Breast epithelium (tissue), 4 donors: ENCODE data around the gene MNT. TPM values are rescaled to one million over a fixed set of nuclear protein-coding genes. Genes with fewer than 3 reads are reported as not detected.

Experiments
- DNase-seq, 2 donors: peaks; one replicate each; pipeline ENCODE4 v3.0.0-alpha.2; 2019; ENCODE audit warnings: low spot score in 2 of 2
- H3K27ac ChIP-seq, 2 donors: fragments of 200-600 bp; sonication (generic) in 1 of 2; one replicate each; pipeline ENCODE4 v1.5.1; 2016 to 2019; ENCODE audit warnings: mild to moderate bottlenecking in 1 of 2
- H3K27me3 ChIP-seq, 2 donors: fragments of 200-600 bp; sonication (generic) in 1 of 2; one replicate each; pipeline versions ENCODE4 v1.5.1 to v1.6.0; 2017 to 2019; ENCODE audit warnings: control low read depth in 1 of 2, mild to moderate bottlenecking in 1 of 2
- H3K36me3 ChIP-seq: fragments of 200-600 bp; one replicate; pipeline ENCODE4 v1.5.1; 2019
- H3K4me1 ChIP-seq, 2 donors: fragments of 200-600 bp; sonication (generic); one replicate each; pipeline ENCODE4 v1.5.1; 2016 to 2019; ENCODE audit warnings: control low read depth in 1 of 2
- H3K4me3 ChIP-seq, 3 donors: fragments of 200-600 bp; sonication (generic); 1 replicate in 2 of 3; 2 replicates in 1 of 3; pipeline ENCODE4 v1.5.1; 2016 to 2019; ENCODE audit warnings: mild to moderate bottlenecking in 3 of 3, moderate library complexity in 2 of 3
- H3K9me3 ChIP-seq, 2 donors: fragments of 200-600 bp; sonication (generic) in 1 of 2; one replicate each; pipeline ENCODE4 v1.5.1; 2016 to 2019; ENCODE audit warnings: control low read depth in 1 of 2
- CTCF ChIP-seq, 3 donors: fragments of 450-650 bp; IDR thresholded peaks; one replicate each; pipeline ENCODE4 v1.5.1; 2016 to 2017; ENCODE audit warnings: antibody characterized with exemption in 3 of 3, mild to moderate bottlenecking in 3 of 3, moderate library complexity in 3 of 3
- POLR2A ChIP-seq: fragments of 450-650 bp; IDR thresholded peaks from one replicate; pipeline ENCODE4 v1.6.1; 2016; ENCODE audit warnings: antibody characterized with exemption, mild to moderate bottlenecking, moderate library complexity
- POLR2AphosphoS5 ChIP-seq, 3 donors: sonication (generic); formaldehyde crosslinking; IDR thresholded peaks; one replicate each; pipeline ENCODE4 v1.6.1; 2017; ENCODE audit warnings: antibody characterized with exemption in 3 of 3
- intact Hi-C: fragments of 100-400 bp; cut with DNase I; formaldehyde crosslinking; loops from one replicate; pipeline ENCODE4 v1.15.1; 2023; ENCODE audit warnings: low total_unique reads
- total RNA-seq, 3 donors: library from RNA; depleted of rRNA; stranded (reverse); fragments of >200 nt; gene quantifications; one replicate each; pipeline ENCODE4 v1.1.0, GENCODE V29; 2016

The MNT gene
- total RNA-seq, 3 donors from 2014 or later, result 7.7 to 10.2 (median 8.8) TPM

DNA sequence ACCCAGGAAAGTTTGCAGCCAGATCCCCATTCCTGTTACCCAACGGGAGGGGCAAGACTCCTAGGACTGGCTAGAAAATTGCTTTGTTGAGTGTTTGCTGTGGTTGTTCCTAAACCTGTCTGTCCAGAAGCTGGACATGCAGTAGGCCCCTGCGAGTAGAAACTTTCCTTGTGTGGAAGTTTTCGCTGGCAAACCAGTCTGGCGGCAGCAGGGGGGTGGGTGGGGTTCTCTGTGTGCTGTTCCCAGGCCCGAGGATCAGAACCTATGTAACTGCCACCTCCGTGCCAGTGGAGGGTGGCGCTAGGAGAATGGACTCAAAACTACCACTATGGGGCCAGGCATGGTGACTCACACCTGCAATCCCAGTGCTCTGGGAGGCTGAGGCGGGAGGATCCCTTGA is 54.4 kb downstream of the MNT start:
- Histone ChIP-seq H3K4me1 (no peaks in the 10 kb centered on the region), H3K27me3 (no peaks in the 10 kb centered on the region), H3K36me3 (no peaks in the 10 kb centered on the region), H3K4me3 (no peak overlapping the region), H3K27ac (peak overlapping the region; percentile 79 to 83), H3K9me3 (no peaks in the 10 kb centered on the region)
- TF ChIP-seq POLR2A (no peak), POLR2AphosphoS5 (IDR thresholded peaks at IDR 0.05) (no peak), CTCF (IDR thresholded peaks at IDR 0.05) (no peak)
- intact Hi-C loops, result no loop called here
- DNase-seq, result peak; percentile 51 to 71

- H3K36me3 ChIP-seq, result no peaks in the 10 kb centered on the region
- no peak for DNase-seq
- H3K9me3 ChIP-seq, result no peaks in the 10 kb centered on the region
- H3K4me3 ChIP-seq, result no peak overlapping the region
- intact Hi-C loops, result no loop called here
- TF ChIP-seq CTCF (IDR thresholded peaks at IDR 0.05), result no peak
- TF ChIP-seq POLR2AphosphoS5 (IDR thresholded peaks at IDR 0.05), result no peak
- no peak for TF ChIP-seq POLR2A
- H3K4me1 ChIP-seq, result no peaks in the 10 kb centered on the region
- no peaks in the 10 kb centered on the region for H3K27me3 ChIP-seq
- peak overlapping the region; percentile 10 to 60 for H3K27ac ChIP-seq
Observed at GRCh38 chr17:2344528-2344927, 56.3 kb downstream of the MNT start.

- intact Hi-C loops, result no loop called here
- Histone ChIP-seq H3K27ac (peak overlapping the region in 1 of 2 donors; percentile 60), H3K27me3 (no peaks in the 10 kb centered on the region), H3K9me3 (no peaks in the 10 kb centered on the region), H3K36me3 (no peaks in the 10 kb centered on the region), H3K4me1 (peaks cover 0 to under 1% of the 10 kb centered on the region in 2 donors), H3K4me3 (no peak overlapping the region)
- TF ChIP-seq POLR2AphosphoS5 (IDR thresholded peaks at IDR 0.05), result no peak
- TF ChIP-seq POLR2A, result no peak
- TF ChIP-seq CTCF (IDR thresholded peaks at IDR 0.05), result no peak
- no peak for DNase-seq
Observed at GRCh38 chr17:2343421-2343820, 57.4 kb downstream of the MNT start.

DNA sequence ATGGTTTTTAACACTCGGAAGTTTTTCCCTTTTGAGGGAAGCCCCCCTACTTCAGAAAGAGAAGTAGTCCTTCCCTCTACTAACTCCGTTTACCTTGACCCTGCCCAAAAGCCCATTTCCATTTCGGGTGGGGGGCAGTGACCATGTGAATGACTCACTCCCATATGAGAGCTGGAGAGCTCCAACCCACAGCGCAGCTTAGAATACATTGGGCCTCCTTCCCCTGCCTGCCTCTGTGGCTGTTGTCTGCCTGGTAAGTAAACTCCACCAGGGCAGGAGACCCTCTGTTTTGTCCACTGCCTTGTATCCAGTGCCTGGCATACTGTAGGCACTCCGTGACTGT is 62.6 kb downstream of the MNT start:
- TF ChIP-seq POLR2A (no peak), CTCF (IDR thresholded peaks at IDR 0.05) (no peak), POLR2AphosphoS5 (IDR thresholded peaks at IDR 0.05) (no peak)
- intact Hi-C loops, result no loop called here
- DNase-seq, result no peak

GRCh38 chr17:2337544-2338314 is 63.1 kb downstream of the MNT start:
- DNase-seq, result peak; percentile 58 to 83
- peak in 1 of 3 donors; percentile 47 for TF ChIP-seq POLR2AphosphoS5 (IDR thresholded peaks at IDR 0.05)
- no peak for TF ChIP-seq POLR2A
- Histone ChIP-seq H3K27me3 (no peaks in the 10 kb centered on the region), H3K4me3 (peak overlapping the region; percentile 94 to 99 (median 97)), H3K9me3 (no peaks in the 10 kb centered on the region), H3K27ac (peak overlapping the region; percentile 93 to 96), H3K4me1 (peaks cover 4 to 8% of the 10 kb centered on the region in 2 donors), H3K36me3 (no peaks in the 10 kb centered on the region)
- intact Hi-C loops, result no loop called here

More for the DNA sequence above, 62.6 kb downstream of the MNT start:
- Histone ChIP-seq H3K36me3 (no peaks in the 10 kb centered on the region), H3K9me3 (no peaks in the 10 kb centered on the region), H3K4me3 (peak overlapping the region; percentile 94 to 99 (median 97)), H3K4me1 (peaks cover 4 to 8% of the 10 kb centered on the region in 2 donors), H3K27me3 (no peaks in the 10 kb centered on the region), H3K27ac (peak overlapping the region; percentile 93 to 96)
